GM08714 (cell line): ENCODE data around the gene TEX11.
"Not testable (repeated sequence)": the region's sequence is repeated elsewhere in the genome, so short reads cannot be mapped to it uniquely, and the experiment has no call there.

Experiments used
- H3K4me3 ChIP-seq: fragments of 200-500 bp; sonication (Bioruptor generic); 2 replicates; pipeline ENCODE4 v1.5.1; 2014; ENCODE audit warnings: mild to moderate bottlenecking, low read length, inconsistent platforms
- ZNF274 ChIP-seq: IDR thresholded peaks from 2 replicates; pipeline ENCODE4 v1.6.1; 2012; ENCODE audit warnings: mild to moderate bottlenecking, low read depth, low read length

TEX11 gene

DNA sequence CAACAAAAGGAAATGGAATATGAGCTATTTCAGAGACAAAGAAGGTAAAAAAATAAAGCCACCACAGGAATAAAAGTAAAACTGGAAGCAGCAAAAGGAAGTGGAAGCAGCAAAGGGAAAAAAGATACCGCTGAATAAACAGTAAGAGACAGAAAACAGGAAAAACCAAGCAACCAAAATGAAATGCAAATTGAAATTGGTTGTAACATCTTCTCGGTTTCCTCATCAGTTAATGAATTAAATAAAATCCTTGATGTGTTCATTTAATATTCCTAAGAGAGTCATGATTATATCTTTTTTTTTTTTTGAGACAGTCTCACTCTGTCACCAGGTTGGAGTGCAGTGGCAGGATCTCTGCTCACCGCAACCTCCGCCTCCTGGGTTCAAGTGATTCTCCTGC is 331.1 kb downstream of the TEX11 start:
- no peak for TF ChIP-seq ZNF274

DNA sequence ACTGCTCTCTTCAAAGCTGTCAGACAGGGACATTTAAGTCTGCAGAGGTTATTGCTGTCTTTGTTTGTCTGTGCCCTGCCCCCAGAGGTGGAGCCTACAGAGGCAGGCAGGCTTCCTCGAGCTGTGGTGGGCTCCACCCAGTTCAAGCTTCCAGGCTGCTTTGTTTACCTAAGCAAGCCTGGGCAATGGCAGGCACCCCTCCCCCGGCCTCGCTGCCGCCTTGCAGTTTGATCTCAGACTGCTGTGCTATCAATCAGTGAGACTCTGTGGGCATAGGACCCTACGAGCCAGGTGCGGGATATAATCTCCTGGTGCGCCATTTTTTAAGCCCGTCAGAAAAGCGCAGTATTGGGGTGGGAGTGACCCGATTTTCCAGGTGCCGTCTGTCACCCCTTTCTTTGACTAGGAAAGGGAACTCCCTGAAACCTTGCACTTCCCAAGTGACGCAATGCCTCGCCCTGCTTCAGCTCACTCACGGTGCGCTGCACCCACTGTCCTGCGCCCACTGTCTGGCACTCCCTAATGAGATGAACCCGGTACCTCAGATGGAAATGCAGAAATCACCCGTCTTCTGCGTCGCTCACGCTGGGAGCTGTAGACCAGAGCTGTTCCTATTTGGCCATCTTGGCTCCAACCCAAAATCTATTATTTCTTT is 338.5 kb downstream of the TEX11 start:
- H3K4me3 ChIP-seq = not testable (repeated sequence)

More for the DNA sequence above, 331.1 kb downstream of the TEX11 start:
- H3K4me3 ChIP-seq = no peak overlapping the region

DNA sequence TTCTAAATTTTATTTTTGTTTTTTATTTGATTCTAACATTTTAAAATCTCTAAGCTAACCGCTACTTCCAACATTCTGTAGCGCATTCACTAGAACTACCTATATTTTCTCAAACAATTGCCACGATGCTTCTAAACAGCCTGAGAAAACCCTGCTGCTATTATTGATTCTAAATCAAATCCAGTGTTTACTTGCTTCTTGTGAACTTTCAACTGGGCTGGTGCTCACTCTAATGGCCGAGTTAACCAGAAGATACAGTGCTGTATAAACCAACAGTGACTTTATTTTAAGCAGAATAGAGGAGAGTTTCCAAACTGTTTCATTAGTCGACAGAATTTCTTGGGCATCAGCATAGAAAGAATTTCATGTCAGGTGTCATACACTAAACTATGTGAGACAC is 353.6 kb downstream of the TEX11 start:
- no peak for TF ChIP-seq ZNF274
- no peak overlapping the region for H3K4me3 ChIP-seq

DNA sequence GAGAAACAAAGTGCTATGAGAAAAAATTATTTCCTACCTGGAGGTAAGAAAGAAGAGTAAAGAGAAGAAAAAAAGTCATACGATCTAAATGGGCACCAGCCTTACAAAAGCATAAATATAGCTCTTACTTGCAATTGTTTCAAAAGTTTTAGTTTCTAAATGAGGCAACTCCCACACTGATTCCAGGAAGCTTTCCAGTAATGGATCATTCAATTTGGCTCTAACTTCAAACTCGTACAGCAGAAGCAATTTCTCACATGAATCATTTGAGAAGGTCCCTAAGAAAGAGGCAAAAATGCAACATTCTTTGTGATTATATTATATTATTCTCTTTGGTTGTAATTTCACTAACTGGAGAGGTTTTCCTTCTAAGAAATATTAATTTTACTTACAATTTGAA is 354.0 kb downstream of the TEX11 start:
- H3K4me3 ChIP-seq = no peak overlapping the region
- no peak for TF ChIP-seq ZNF274

DNA sequence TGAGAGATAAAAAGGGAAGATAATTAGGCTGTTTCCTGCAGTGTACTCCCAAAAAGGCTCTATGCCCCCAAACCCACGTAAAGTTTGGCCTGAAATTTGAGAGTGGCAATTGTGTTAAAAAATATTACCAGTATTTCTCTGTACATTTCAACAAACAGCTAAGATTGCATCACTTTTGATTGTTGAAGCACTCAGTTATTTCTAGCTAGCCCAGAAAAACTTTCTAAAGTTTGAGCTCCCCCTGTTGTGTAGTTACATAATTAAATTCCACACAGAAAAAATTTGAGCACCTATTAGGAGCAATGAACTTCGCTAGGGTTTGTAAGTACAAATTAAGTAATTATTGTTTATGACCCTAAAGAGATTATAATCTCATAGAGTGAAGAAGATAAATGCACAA is 354.4 kb downstream of the TEX11 start:
- H3K4me3 ChIP-seq = no peak overlapping the region
- TF ChIP-seq ZNF274 = no peak

DNA sequence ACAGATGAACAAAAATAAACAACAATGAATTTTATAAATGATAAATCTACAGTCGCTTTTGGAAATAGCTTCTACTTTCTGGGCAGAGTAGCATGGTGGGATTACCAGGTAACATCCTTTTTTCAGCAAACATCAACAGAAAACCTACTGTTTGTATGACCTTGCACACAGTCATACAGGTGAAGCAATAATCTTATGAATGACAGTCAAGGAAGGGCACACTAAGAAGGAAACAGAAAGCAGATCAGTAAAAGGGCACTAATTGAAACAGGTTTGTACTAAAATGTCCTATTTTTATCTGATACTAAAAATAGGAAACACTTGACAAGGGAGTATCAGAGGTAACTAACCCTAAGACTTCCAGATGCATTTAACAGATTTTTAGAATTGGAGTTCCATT is 355.0 kb downstream of the TEX11 start:
- TF ChIP-seq ZNF274 = no peak

DNA sequence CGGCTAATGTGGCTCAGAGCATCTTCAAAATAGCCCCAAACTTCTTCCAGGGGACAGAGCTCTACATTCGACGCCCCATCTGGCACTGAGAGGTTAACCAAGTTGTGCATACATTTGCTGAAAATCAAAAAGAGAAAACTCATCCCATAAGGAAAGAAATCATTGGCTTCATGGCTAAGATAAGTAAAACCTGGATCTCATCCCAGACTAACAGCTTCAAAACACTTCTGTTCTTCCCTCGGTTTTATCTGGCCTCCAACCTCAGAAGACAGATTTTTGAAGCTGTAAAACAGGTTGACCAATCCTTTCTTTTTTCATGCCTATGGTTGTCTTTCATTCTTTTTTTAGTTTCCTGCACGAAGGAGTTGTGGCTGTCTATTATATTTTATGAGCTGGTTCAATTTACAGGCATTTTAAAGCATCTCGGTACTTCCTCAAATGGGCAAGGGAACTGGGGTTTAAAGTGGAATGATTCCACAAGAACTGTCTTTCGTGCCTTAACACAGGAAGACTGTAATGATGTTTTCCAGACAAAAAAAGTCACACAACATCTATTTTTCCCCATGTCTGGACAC is 356.3 kb downstream of the TEX11 start:
- no peak for TF ChIP-seq ZNF274

More for the DNA sequence above, 355.0 kb downstream of the TEX11 start:
- no peak overlapping the region for H3K4me3 ChIP-seq

DNA sequence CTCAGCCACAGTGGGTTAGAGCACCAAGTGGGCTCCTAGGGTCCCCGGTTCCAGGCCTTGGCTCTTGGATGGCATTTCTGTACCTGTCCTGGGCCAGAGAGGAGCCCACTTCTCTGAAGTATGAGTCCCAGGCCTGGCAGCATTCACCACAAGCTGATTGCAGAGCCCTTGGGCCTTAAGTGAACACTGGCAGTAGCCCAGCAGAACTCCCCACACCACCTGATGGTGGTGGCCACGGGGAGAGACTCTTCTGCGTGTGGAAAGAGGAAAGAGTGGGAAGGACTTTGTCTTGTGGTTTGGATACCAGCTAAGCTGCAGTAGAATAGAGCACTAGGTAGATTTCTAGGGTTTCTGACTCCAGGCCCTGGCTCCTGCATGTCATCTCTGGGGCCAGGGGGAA is 359.1 kb downstream of the TEX11 start:
- no peak overlapping the region for H3K4me3 ChIP-seq
- TF ChIP-seq ZNF274 = no peak

More for the DNA sequence above, 356.3 kb downstream of the TEX11 start:
- no peak overlapping the region for H3K4me3 ChIP-seq

DNA sequence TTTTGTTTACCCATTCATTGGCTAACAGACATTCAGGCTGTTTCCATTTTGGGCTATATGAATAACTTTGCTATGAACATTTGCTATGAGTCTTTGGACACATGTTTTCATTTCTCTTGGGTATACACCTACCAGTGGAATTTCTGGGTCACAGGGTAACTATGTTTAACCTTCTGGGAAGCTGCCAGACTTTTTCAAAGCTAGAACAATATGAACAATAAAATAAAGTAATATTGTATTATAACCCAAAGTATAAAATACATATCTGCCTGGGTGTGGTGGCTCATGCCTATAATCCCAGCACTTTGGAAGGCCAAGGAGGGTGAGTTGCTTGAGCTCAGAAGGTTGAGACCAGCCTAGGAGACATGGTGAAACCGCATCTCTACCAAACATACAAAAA is 373.3 kb downstream of the TEX11 start:
- H3K4me3 ChIP-seq = no peak overlapping the region
- no peak for TF ChIP-seq ZNF274

DNA sequence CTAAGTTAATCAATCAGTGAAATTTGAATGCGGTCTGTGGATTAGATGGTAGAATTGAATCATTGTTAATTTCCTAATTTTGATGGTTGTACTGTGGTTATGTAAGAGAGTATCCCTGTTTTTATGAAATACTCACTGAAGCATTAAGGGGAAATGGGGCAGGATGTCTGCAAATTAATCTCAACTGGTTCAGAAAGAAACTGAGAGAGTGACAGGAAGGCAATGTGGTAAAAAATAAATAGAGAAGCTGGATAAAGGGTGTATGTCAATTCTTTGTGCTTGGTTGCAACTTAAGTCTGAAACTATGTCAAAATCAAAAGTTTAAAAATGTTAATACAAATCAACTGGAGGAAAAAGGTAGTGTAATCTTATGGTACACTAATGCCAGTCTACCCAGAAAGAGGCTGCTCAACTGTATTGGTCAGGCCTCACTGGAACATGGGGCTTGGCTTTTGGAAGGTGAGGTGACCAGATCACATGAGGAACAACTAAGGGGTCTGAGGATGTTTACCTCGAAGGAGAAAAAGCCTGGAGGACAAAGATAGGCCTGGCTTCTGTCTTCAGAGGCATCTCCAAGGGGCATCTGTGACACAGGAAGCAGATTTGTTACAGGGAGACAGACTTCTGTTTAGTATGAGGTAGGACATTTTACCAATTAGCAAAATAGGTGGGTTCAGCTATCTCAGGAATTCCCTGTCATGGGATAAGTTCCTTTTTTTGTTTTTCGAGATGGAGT is 380.7 kb downstream of the TEX11 start:
- TF ChIP-seq ZNF274 = no peak
- H3K4me3 ChIP-seq = no peak overlapping the region

DNA sequence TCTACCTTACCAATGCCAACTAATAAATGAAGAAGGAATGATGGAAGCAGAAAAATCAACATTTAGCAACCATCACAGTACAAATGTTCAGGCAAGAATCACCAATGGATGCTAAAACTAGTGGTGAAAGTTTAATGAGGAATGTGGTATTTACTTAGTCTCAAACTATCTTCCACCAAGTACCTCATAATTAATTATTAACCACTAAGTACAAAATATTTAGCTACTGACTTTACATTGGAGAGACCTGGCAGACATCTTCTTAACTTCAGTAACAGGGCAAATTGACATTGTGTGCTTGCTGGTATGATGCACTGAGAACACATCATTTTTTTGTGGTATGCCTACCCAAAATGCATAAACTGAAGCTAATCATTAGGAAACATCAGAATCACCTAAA is 381.5 kb downstream of the TEX11 start:
- H3K4me3 ChIP-seq = no peak overlapping the region
- TF ChIP-seq ZNF274 = no peak

DNA sequence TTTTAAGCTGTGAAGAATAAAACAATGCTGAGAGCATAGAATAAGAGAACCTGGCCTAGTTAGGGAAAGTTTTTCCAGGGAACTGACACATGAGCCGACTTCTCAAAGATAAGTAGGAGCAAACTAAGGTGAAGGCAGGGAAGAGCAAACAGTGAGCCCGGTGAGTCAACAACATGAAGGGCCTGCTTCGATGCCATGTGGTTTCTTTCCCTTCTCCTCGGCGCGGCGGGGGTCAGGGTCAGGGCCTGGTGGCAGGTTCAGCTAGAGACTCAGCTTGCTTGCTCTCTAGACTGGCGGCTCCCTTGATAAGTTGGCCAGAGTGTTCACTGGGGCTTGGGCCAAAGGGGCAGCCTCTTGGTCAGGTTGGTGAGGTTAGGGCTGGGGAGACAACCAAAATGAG is 382.8 kb downstream of the TEX11 start:
- H3K4me3 ChIP-seq = no peak overlapping the region
- no peak for TF ChIP-seq ZNF274

DNA sequence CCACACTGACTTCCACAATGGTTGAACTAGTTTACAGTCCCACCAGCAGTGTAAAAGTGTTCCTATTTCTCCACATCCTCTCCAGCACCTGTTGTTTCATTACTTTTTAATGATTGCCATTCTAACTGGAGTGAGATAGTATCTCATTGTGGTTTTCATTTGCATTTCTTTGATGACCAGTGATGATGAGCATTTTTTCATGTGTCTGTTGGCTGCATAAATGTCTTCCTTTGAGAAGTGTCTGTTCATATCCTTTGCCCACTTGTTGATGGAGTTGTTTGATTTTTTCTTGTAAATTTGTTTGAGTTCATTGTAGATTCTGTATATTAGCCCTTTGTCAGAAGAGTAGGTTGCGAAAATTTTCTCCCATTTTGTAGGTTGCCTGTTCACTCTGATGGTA is 392.8 kb downstream of the TEX11 start:
- not testable (repeated sequence) for H3K4me3 ChIP-seq

DNA sequence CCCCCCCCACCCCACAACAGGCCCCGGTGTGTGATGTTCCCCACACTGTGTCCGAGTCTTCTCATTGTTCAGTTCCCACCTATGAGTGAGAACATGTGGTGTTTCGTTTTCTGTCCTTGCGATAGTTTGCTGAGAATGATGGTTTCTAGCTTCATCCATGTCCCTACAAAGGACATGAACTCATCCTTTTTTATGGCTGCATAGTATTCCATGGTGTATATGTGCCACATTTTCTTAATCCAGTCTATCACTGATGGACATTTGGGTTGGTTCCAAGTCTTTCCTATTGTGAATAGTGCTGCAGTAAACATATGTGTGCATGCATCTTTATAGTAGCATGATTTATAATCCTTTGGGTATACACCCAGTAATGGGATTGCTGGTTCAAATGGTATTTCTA is 393.2 kb downstream of the TEX11 start:
- not testable (repeated sequence) for H3K4me3 ChIP-seq

DNA sequence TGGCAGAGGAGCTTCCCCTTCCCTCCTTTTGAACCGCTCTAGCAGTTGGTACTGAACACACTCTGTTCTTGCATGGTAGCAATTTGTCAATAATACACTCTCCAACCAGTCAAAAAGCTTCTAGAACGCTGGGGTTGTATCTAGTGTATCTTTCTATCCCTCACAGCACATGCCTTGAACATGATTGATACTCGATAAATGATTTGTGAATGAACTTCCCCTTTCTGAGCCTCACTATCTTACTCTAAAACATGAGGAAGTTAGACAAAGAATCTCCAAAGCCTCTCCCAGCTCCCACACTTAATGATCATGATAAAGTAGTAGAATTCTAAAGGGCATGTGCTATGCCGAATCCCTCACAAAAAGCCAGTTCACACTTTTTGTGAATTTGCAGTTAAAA is 399.4 kb downstream of the TEX11 start:
- no peak overlapping the region for H3K4me3 ChIP-seq
- no peak for TF ChIP-seq ZNF274

DNA sequence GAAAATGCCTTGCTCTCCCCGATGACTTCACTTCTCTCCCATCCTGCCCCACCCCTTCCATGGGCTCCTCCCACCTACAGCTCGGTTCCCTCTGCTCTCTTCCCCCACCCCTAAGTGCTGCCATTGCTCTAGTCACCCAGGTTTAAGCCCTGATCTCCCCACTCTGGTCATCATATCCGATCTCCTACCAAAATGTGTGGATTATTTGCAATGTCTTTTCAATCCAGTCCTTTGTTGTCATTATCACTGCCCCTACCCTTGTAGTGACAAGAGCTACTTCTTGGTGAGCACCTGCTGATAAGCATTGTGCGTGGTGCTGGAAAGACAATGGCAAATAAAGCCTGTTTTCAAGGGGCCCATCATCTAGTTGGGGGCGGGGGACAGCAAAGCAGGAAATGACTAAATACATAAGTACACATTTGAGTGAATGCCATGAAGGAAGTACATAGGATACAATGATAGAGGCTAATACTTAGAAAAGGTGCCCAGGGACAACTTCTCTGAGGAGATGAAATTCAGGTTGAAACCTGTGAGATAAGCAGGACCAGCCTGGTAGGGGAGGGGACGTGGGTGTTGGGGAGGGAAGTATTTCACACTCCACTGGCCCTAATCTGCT is 400.1 kb downstream of the TEX11 start:
- H3K4me3 ChIP-seq = no peak overlapping the region
- no peak for TF ChIP-seq ZNF274
